ENCODE data around the gene SHD. TPM values are rescaled to one million over a fixed set of nuclear protein-coding genes. Genes with fewer than 3 reads are reported as not detected.

The SHD gene
- total and polyA plus RNA-seq, 2 of the 13 experiments (the other 11 are each of a cell fraction or from before 2014, with no cell fraction given): 0.11 to 0.20 TPM

- no peak for DNase-seq (ENCODE audit: low spot score)
Observed at GRCh38 chr19:4322942-4323665, 44.0 kb downstream of the SHD start.

GRCh38 chr19:4323692-4324091 lies 44.6 kb downstream of the SHD start:
- Histone ChIP-seq H3K9me3 (ENCODE audit: low read length) (no peaks in the 10 kb centered on the region), H3K79me2 (ENCODE audit: insufficient read depth, low read length) (no peaks in the 10 kb centered on the region), H3K4me2 (ENCODE audit: low read depth, low read length) (no peak overlapping the region), H3K36me3 (replicated peaks in 1 of 2; ENCODE audit: control insufficient read depth in 1 of 2, insufficient read depth in 2 of 2, low read length in 2 of 2) (no peaks in the 10 kb centered on the region), H2AFZ (ENCODE audit: low read length) (no peak overlapping the region), H3K4me3 (replicated peaks in 1 of 3; ENCODE audit: insufficient read depth in 1 of 3, low read depth in 2 of 3, low read length in 3 of 3) (no peak overlapping the region), H3K4me1 (ENCODE audit: insufficient read depth, low read length) (no peaks in the 10 kb centered on the region), H3K27ac (ENCODE audit: extremely low read length, insufficient read depth, low read length) (no peak overlapping the region), H4K20me1 (ENCODE audit: insufficient read depth, low read length) (no peaks in the 10 kb centered on the region), H3K9ac (ENCODE audit: insufficient read depth, low read depth, low read length) (no peak overlapping the region), H3K27me3 (ENCODE audit: control insufficient read depth in 1 of 2, insufficient read depth in 2 of 2, low read length in 2 of 2) (no peaks in the 10 kb centered on the region)
- POLR2A ChIA-PET: no interaction called here
- in situ Hi-C loops (cut with HindIII; ENCODE audit: extremely low pct_ligation_motif_present, low pct_unique_long_range_greater_than_20kb): no loop called here
- WGBS (ENCODE audit: low lambda C conversion rate): 88% methylated on average over 3 of the region's 9 CpGs
- intact Hi-C loops (cut with micrococcal nuclease; ENCODE audit: unreplicated experiment): no loop called here
- TF ChIP-seq ZNF629 (CRISPR knock-in tag; conservative IDR thresholded peaks at IDR 0.05) (peak; percentile 89), TFE3 (CRISPR knock-in tag; IDR thresholded peaks at IDR 0.05) (no peak)
- ATAC-seq (no peak), FAIRE-seq (no peak), DNase-seq (ENCODE audit: low spot score) (no peak)
- no TSS peak for BruUV-seq (replicated peaks)
- CTCF ChIA-PET (ENCODE audit: low intra/inter-chr PET ratio, low total read pairs): no interaction called here

More at GRCh38 chr19:4322942-4323665, 44.0 kb downstream of the SHD start:
- Histone ChIP-seq H3K27ac (ENCODE audit: extremely low read length, insufficient read depth, low read length) (no peak overlapping the region), H2AFZ (ENCODE audit: low read length) (no peak overlapping the region), H3K4me3 (replicated peaks in 1 of 3; ENCODE audit: insufficient read depth in 1 of 3, low read depth in 2 of 3, low read length in 3 of 3) (no peak overlapping the region), H3K4me2 (ENCODE audit: low read depth, low read length) (no peak overlapping the region), H3K27me3 (ENCODE audit: control insufficient read depth in 1 of 2, insufficient read depth in 2 of 2, low read length in 2 of 2) (no peaks in the 10 kb centered on the region), H3K4me1 (ENCODE audit: insufficient read depth, low read length) (no peaks in the 10 kb centered on the region), H3K79me2 (ENCODE audit: insufficient read depth, low read length) (no peaks in the 10 kb centered on the region), H3K9ac (ENCODE audit: insufficient read depth, low read depth, low read length) (no peak overlapping the region), H3K36me3 (replicated peaks in 1 of 2; ENCODE audit: control insufficient read depth in 1 of 2, insufficient read depth in 2 of 2, low read length in 2 of 2) (no peaks in the 10 kb centered on the region), H3K9me3 (ENCODE audit: low read length) (no peaks in the 10 kb centered on the region), H4K20me1 (ENCODE audit: insufficient read depth, low read length) (no peaks in the 10 kb centered on the region)
- CTCF ChIA-PET (ENCODE audit: low intra/inter-chr PET ratio, low total read pairs): no interaction called here
- WGBS (ENCODE audit: low lambda C conversion rate): 65% methylated on average over 9 of the region's 37 CpGs
- intact Hi-C loops (cut with micrococcal nuclease; ENCODE audit: unreplicated experiment): no loop called here
- POLR2A ChIA-PET: interaction anchor here (4.1 kb wide), 1 partner anchor 20 kb away, joined by 22 read pairs; the partner anchor contains the start of gene MPND
- TF ChIP-seq NONO (IDR thresholded peaks at IDR 0.05): no peak
- TF ChIP-seq NONO (CRISPR knock-in tag; conservative IDR thresholded peaks at IDR 0.05): 0 out of 2 replicates have a peak, but pooled peaks have one; percentile 38
- TF ChIP-seq AGO2 (optimal IDR thresholded peaks at IDR 0.05; ENCODE audit: low read depth, low read length): peak; percentile 29
- TF ChIP-seq PCBP1 (IDR thresholded peaks at IDR 0.05; ENCODE audit: borderline replicate concordance, low read depth, low read length): 0 out of 2 replicates have a peak, but pooled peaks have one; percentile 37
- TF ChIP-seq RELA (CRISPR knock-in tag; IDR thresholded peaks at IDR 0.05): no peak
- TF ChIP-seq ZBTB38 (CRISPR knock-in tag; IDR thresholded peaks at IDR 0.05): 0 out of 2 replicates have a peak, but pooled peaks have one; percentile 39
- FAIRE-seq (no peak), ATAC-seq (peak; percentile 28; the same call in 2 of the 3 replicates)
- BruUV-seq (replicated peaks): no TSS peak
- in situ Hi-C loops (cut with HindIII; ENCODE audit: extremely low pct_ligation_motif_present, low pct_unique_long_range_greater_than_20kb): no loop called here
